Activated CD8-positive, alpha-beta memory T cell treated with anti-CD3 and anti-CD28 coated beads, Interleukin-2, amount 10 ng/mL, durations not matched to agents 7 days and 5 days (primary cell): ENCODE results near the gene ITGB2. TPM values are rescaled to one million over a fixed set of nuclear protein-coding genes. Genes with fewer than 3 reads are reported as not detected.

Experiments used
- ATAC-seq: fragments of 150-1000 bp; cut with Tn5 transposase; one replicate; pipeline ENCODE4 v1.10.0; 2021; ENCODE audit warnings: moderate library complexity
- CTCF ChIA-PET: fragments of 350-600 bp; sonication (Branson Sonifier 250); formaldehyde crosslinking; loops from one replicate; lab custom pipeline; 2021; ENCODE audit warnings: antibody characterized with exemption; lab: Charles Lee
- DNase-seq: peaks from one replicate; pipeline ENCODE4 v3.0.0-alpha.2; 2020
- H3K27ac Mint-ChIP-seq: one replicate; pipeline ENCODE4 v1.8.0; 2021; ENCODE audit warnings: mild to moderate bottlenecking, mixed read lengths
- H3K27me3 Mint-ChIP-seq: one replicate; pipeline ENCODE4 v1.8.0; 2021; ENCODE audit warnings: mixed read lengths
- H3K36me3 Mint-ChIP-seq: one replicate; pipeline ENCODE4 v1.8.0; 2021; ENCODE audit warnings: mild to moderate bottlenecking, mixed read lengths
- H3K4me1 Mint-ChIP-seq: one replicate; pipeline ENCODE4 v1.8.0; 2021; ENCODE audit warnings: mixed read lengths
- H3K4me3 Mint-ChIP-seq: one replicate; pipeline ENCODE4 v1.8.0; 2021; ENCODE audit warnings: mild to moderate bottlenecking, moderate library complexity, mixed read lengths
- H3K9me3 Mint-ChIP-seq: one replicate; pipeline ENCODE4 v1.8.0; 2022; ENCODE audit warnings: low read depth, mixed read lengths
- total RNA-seq, 2 experiments: library from RNA; stranded (reverse); gene quantifications; one replicate each; pipeline ENCODE4 v1.2.3, GENCODE V29; 2021

The ITGB2 gene
- total RNA-seq, 2 experiments from 2014 or later = 336 to 372 TPM

GRCh38 chr21:44959376-44960091 lies 38.8 kb upstream of the ITGB2 start:
- CTCF ChIA-PET = interaction anchor here (1.2 to 3.2 kb wide), 3 partner anchors 169 to 177 kb away, joined by 3 to 13 read pairs (median 4); no protein-coding TSS in a partner anchor
- peaks cover 4% of the 10 kb centered on the region for H3K4me1 Mint-ChIP-seq

GRCh38 chr21:44958471-44959191 lies 37.9 kb upstream of the ITGB2 start:
- Mint-ChIP-seq H3K27me3 (no peaks in the 10 kb centered on the region), H3K4me3 (no peak overlapping the region), H3K4me1 (no peaks in the 10 kb centered on the region), H3K36me3 (peaks cover 21% of the 10 kb centered on the region), H3K9me3 (no peaks in the 10 kb centered on the region), H3K27ac (no peak overlapping the region)
- no peak for ATAC-seq
- CTCF ChIA-PET = interaction anchor here (3.2 to 19.9 kb wide), 2 partner anchors 171 to 180 kb away, joined by 13 to 275 read pairs; no protein-coding TSS in a partner anchor
- no peak for DNase-seq

More at GRCh38 chr21:44959376-44960091, 38.8 kb upstream of the ITGB2 start:
- Mint-ChIP-seq H3K4me3 (no peak overlapping the region), H3K27me3 (no peaks in the 10 kb centered on the region), H3K27ac (no peak overlapping the region), H3K9me3 (no peaks in the 10 kb centered on the region), H3K36me3 (peaks cover 27% of the 10 kb centered on the region)
- DNase-seq (no peak), ATAC-seq (no peak)

- no peaks in the 10 kb centered on the region for H3K9me3 Mint-ChIP-seq
- ATAC-seq (no peak), DNase-seq (no peak)
- CTCF ChIA-PET = interaction anchor here (1.2 to 19.9 kb wide), 3 partner anchors 10 to 181 kb away, joined by 3 to 275 read pairs (median 13); no protein-coding TSS in a partner anchor
- H3K4me3 Mint-ChIP-seq = no peak overlapping the region
- H3K27me3 Mint-ChIP-seq = no peaks in the 10 kb centered on the region
- H3K36me3 Mint-ChIP-seq = peaks cover 19% of the 10 kb centered on the region
- H3K4me1 Mint-ChIP-seq = no peaks in the 10 kb centered on the region
- no peak overlapping the region for H3K27ac Mint-ChIP-seq
Measured at GRCh38 chr21:44957901-44958451, 37.3 kb upstream of the ITGB2 start.

DNA sequence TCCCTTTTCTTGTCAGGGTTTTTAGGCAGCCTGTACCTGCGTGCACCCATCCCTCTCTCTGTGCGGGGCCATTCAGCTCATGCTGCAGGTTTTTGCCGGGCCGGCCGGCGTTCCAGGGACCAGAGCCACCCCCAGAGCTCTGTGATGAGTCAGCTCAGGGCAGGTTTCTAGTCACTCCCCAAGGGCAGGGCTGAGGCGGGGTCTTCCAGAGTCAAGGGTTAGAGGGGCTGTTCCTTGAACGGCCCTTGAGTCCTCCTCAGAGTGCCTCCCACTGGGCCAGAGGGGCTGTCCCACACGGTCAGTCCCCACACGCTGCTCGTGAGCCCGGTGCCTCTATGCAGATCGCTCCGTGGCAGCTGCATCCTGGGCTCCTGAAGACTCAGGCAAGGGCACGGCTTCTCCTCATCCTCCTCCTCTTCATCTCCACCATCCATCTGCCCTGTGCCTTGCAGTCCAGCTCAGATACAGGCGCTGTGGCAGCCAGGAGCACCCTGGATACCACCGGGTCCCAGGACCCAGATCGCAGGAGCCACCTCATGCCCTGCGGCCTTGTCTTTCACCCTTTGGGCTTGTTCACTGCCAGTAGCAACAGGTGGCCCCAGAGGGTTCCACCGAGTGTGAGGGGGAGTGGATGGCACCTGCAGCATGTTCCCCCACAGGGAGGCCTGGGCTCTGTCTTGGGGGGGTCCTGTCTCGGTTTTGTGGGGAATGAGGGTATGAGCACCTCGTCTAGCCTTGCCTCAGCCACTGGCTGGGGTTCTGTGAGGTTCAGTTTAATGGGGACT lies 36.5 kb upstream of the ITGB2 start:
- CTCF ChIA-PET = interaction anchor here (1.2 to 19.9 kb wide), 3 partner anchors 9 to 182 kb away, joined by 3 to 275 read pairs (median 13); no protein-coding TSS in a partner anchor
- ATAC-seq = no peak
- no peak overlapping the region for H3K27ac Mint-ChIP-seq
- H3K9me3 Mint-ChIP-seq = no peaks in the 10 kb centered on the region
- no peaks in the 10 kb centered on the region for H3K4me1 Mint-ChIP-seq
- peaks cover 16% of the 10 kb centered on the region for H3K36me3 Mint-ChIP-seq
- no peaks in the 10 kb centered on the region for H3K27me3 Mint-ChIP-seq
- H3K4me3 Mint-ChIP-seq = no peak overlapping the region
- DNase-seq = no peak

- no peak overlapping the region for H3K27ac Mint-ChIP-seq
- H3K4me1 Mint-ChIP-seq = no peaks in the 10 kb centered on the region
- no peaks in the 10 kb centered on the region for H3K9me3 Mint-ChIP-seq
- no peak overlapping the region for H3K4me3 Mint-ChIP-seq
- peaks cover 10% of the 10 kb centered on the region for H3K36me3 Mint-ChIP-seq
- no peak for DNase-seq
- no peaks in the 10 kb centered on the region for H3K27me3 Mint-ChIP-seq
- CTCF ChIA-PET = interaction anchor here (1.2 to 19.9 kb wide), 3 partner anchors 8 to 182 kb away, joined by 3 to 275 read pairs (median 13); no protein-coding TSS in a partner anchor
- ATAC-seq = no peak
Measured at GRCh38 chr21:44956356-44957046, 35.8 kb upstream of the ITGB2 start.

DNA sequence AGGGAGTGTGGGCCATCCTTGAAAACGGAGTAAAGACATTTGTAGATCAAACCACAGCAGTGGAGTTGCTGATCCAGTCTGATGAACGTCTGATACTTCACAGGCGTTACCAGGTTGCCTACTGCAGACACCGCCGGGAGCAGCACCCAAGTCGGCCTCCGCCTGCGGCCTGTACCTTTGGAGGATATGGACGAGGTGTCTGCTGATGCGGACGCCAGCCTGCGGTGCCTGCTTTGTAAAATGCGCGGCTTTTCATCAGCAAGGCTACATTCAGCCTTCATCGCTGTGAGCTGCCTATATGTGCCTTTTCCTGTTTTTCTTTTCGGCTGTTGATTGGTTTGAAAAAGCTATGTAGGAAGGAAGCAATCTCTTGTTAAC lies 35.1 kb upstream of the ITGB2 start:
- no peak overlapping the region for H3K4me3 Mint-ChIP-seq
- CTCF ChIA-PET = interaction anchor here (19.9 kb wide), 1 partner anchor 183 kb away, joined by 275 read pairs; no protein-coding TSS in a partner anchor
- H3K9me3 Mint-ChIP-seq = no peaks in the 10 kb centered on the region
- no peak for ATAC-seq
- no peak for DNase-seq
- H3K4me1 Mint-ChIP-seq = no peaks in the 10 kb centered on the region
- H3K27me3 Mint-ChIP-seq = no peaks in the 10 kb centered on the region
- H3K36me3 Mint-ChIP-seq = peaks cover 5% of the 10 kb centered on the region
- H3K27ac Mint-ChIP-seq = no peak overlapping the region

DNA sequence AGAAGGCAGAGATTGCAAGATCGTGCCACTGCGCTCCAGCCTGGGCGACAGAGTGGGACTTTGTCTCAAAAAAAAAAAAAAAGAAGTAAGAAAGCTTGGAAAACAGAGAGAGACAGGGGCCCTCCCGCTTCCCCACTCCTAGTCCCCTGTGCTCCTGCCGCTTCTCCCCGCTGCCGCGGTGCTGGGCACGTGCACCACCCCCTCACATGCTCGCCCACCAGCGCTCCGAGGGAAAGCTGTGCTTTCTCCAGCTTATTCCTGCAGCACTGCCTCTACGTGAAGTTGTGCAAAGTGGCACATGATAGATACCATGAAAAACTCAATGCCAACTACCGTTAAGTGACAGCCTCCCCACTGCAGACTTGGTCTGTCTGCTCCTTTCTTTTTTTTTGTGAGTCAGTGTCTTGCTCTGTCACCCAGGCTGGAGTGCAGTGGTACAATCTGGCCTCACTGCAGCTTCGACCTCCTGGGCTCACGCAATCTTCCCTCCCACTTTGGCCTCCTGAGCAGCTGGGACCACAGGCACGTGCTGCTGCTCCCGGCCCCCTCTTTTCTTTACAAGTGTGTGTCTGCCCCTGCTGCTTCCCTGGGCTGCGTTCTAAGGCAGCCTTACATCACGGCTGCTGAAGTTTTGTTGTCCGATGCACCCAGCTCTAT lies 34.6 kb upstream of the ITGB2 start:
- Mint-ChIP-seq H3K27ac (no peak overlapping the region), H3K4me1 (no peaks in the 10 kb centered on the region), H3K4me3 (no peak overlapping the region)

DNA sequence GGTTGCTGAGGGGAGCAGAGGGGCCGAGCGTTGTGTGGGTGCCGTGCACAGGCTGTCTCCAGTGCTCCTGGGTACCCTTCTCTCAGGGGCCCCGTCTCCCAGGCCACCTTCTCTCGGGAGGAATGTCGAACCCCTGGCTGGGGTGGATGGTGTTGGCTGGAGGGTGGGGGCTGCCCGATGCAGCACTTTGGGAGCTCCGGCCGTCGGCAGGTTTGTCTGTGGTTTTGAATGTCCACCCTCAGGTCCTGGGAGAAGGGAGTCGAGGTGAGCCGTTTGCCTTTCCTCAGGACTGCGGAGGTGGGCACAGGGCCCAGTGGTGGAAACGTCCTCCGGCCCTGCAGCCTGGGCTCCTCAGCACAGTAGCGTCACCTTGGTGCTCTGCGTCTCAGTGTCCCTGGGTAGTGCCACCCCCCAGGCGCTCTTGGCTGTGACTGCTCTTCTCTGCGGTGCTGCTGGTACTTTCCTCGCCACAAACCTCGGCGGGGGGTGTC lies 33.6 kb upstream of the ITGB2 start:
- Mint-ChIP-seq H3K36me3 (no peaks in the 10 kb centered on the region), H3K4me1 (peaks cover 4% of the 10 kb centered on the region), H3K9me3 (no peaks in the 10 kb centered on the region), H3K4me3 (no peak overlapping the region), H3K27ac (no peak overlapping the region), H3K27me3 (no peaks in the 10 kb centered on the region)
- CTCF ChIA-PET = interaction anchor here (0.7 to 19.9 kb wide), 3 partner anchors 173 to 190 kb away, joined by 3 to 275 read pairs (median 210); no protein-coding TSS in a partner anchor
- ATAC-seq = no peak
- no peak for DNase-seq

More for the DNA sequence above, 34.6 kb upstream of the ITGB2 start:
- Mint-ChIP-seq H3K27me3 (no peaks in the 10 kb centered on the region), H3K36me3 (peaks cover under 1% of the 10 kb centered on the region), H3K9me3 (no peaks in the 10 kb centered on the region)
- no peak for ATAC-seq
- CTCF ChIA-PET = interaction anchor here (0.7 to 19.9 kb wide), 2 partner anchors 183 to 191 kb away, joined by 3 to 275 read pairs; no protein-coding TSS in a partner anchor
- DNase-seq = no peak

GRCh38 chr21:44953628-44954021 lies 32.9 kb upstream of the ITGB2 start:
- CTCF ChIA-PET = interaction anchor here (12.1 to 19.9 kb wide), 2 partner anchors 174 to 185 kb away, joined by 210 to 275 read pairs; no protein-coding TSS in a partner anchor
- Mint-ChIP-seq H3K4me3 (no peak overlapping the region), H3K4me1 (peaks cover 4% of the 10 kb centered on the region), H3K27ac (no peak overlapping the region), H3K27me3 (no peaks in the 10 kb centered on the region), H3K36me3 (no peaks in the 10 kb centered on the region), H3K9me3 (no peaks in the 10 kb centered on the region)
- ATAC-seq (no peak), DNase-seq (no peak)

GRCh38 chr21:44952929-44953627 lies 32.4 kb upstream of the ITGB2 start:
- no peak for DNase-seq
- Mint-ChIP-seq H3K9me3 (no peaks in the 10 kb centered on the region), H3K36me3 (no peaks in the 10 kb centered on the region), H3K4me3 (no peak overlapping the region), H3K4me1 (peaks cover 4% of the 10 kb centered on the region), H3K27ac (no peak overlapping the region), H3K27me3 (no peaks in the 10 kb centered on the region)
- no peak for ATAC-seq
- CTCF ChIA-PET = interaction anchor here (0.8 to 19.9 kb wide), 3 partner anchors 13 to 186 kb away, joined by 3 to 275 read pairs (median 210); partner anchors contain the start of gene SLX9
